ENCODE measurements around the gene FBH1.

FBH1 gene

GRCh38 chr10:5952731-5953385 lies 62.8 kb downstream of the FBH1 start:
- no peak for TF ChIP-seq EZH2phosphoT487 (IDR thresholded peaks at IDR 0.05; ENCODE audit: borderline replicate concordance, low read length)
- no peak for TF ChIP-seq CTCF (IDR thresholded peaks at IDR 0.05; ENCODE audit: low read depth, low read length, poor library complexity, severe bottlenecking)
- no peaks in the 10 kb centered on the region for H4K20me1 ChIP-seq (ENCODE audit: control insufficient read depth, insufficient read depth, low read depth, low read length)
- H3K9me2 ChIP-seq (replicated peaks; ENCODE audit: control insufficient read depth, low read length), result no peaks in the 10 kb centered on the region
- H3K79me2 ChIP-seq (ENCODE audit: control insufficient read depth, low read length), result no peaks in the 10 kb centered on the region
- H3K36me3 ChIP-seq (ENCODE audit: control insufficient read depth, low read length), result no peaks in the 10 kb centered on the region
- no peaks in the 10 kb centered on the region for H3F3A ChIP-seq (ENCODE audit: control insufficient read depth, insufficient read depth)
- no peaks in the 10 kb centered on the region for H3K4me1 ChIP-seq (ENCODE audit: control insufficient read depth, low read length)
- no peaks in the 10 kb centered on the region for H3K9me3 ChIP-seq (ENCODE audit: control insufficient read depth, insufficient read depth, low read length)
- no peak overlapping the region for H3K4me2 ChIP-seq (ENCODE audit: low read length)
- H3K27me3 ChIP-seq (ENCODE audit: control insufficient read depth, low read length), result 0 out of 2 replicates have a peak, but pooled peaks cover 2% of the 10 kb centered on the region
- H3K27ac ChIP-seq (ENCODE audit: low read depth, low read length), result no peak overlapping the region
- no peak overlapping the region for H3K4me3 ChIP-seq (ENCODE audit: low read length)

- H3F3A ChIP-seq (ENCODE audit: control insufficient read depth, insufficient read depth), result no peaks in the 10 kb centered on the region
- H3K9me2 ChIP-seq (replicated peaks; ENCODE audit: control insufficient read depth, low read length), result no peaks in the 10 kb centered on the region
- H3K4me1 ChIP-seq (ENCODE audit: control insufficient read depth, low read length), result no peaks in the 10 kb centered on the region
- no peak for TF ChIP-seq EZH2phosphoT487 (IDR thresholded peaks at IDR 0.05; ENCODE audit: borderline replicate concordance, low read length)
- TF ChIP-seq CTCF (IDR thresholded peaks at IDR 0.05; ENCODE audit: low read depth, low read length, poor library complexity, severe bottlenecking), result no peak
- peaks cover 5% of the 10 kb centered on the region; the same call in 1 of the 2 replicates for H3K27me3 ChIP-seq (ENCODE audit: control insufficient read depth, low read length)
- no peak overlapping the region for H3K4me2 ChIP-seq (ENCODE audit: low read length)
- no peak overlapping the region for H3K27ac ChIP-seq (ENCODE audit: low read depth, low read length)
- H3K79me2 ChIP-seq (ENCODE audit: control insufficient read depth, low read length), result no peaks in the 10 kb centered on the region
- no peak overlapping the region for H3K4me3 ChIP-seq (ENCODE audit: low read length)
- no peaks in the 10 kb centered on the region for H4K20me1 ChIP-seq (ENCODE audit: control insufficient read depth, insufficient read depth, low read depth, low read length)
- H3K9me3 ChIP-seq (ENCODE audit: control insufficient read depth, insufficient read depth, low read length), result no peaks in the 10 kb centered on the region
- H3K36me3 ChIP-seq (ENCODE audit: control insufficient read depth, low read length), result no peaks in the 10 kb centered on the region
Observed at GRCh38 chr10:5953676-5954075, 63.6 kb downstream of the FBH1 start.

- H4K20me1 ChIP-seq (ENCODE audit: control insufficient read depth, insufficient read depth, low read depth, low read length), result no peaks in the 10 kb centered on the region
- H3K79me2 ChIP-seq (ENCODE audit: control insufficient read depth, low read length), result no peaks in the 10 kb centered on the region
- TF ChIP-seq CTCF (IDR thresholded peaks at IDR 0.05; ENCODE audit: low read depth, low read length, poor library complexity, severe bottlenecking) (no peak), EZH2phosphoT487 (IDR thresholded peaks at IDR 0.05; ENCODE audit: borderline replicate concordance, low read length) (no peak)
- H3F3A ChIP-seq (ENCODE audit: control insufficient read depth, insufficient read depth), result no peaks in the 10 kb centered on the region
- peaks cover 3% of the 10 kb centered on the region; the same call in 1 of the 2 replicates for H3K27me3 ChIP-seq (ENCODE audit: control insufficient read depth, low read length)
- no peaks in the 10 kb centered on the region for H3K36me3 ChIP-seq (ENCODE audit: control insufficient read depth, low read length)
- H3K4me2 ChIP-seq (ENCODE audit: low read length), result no peak overlapping the region
- H3K9me3 ChIP-seq (ENCODE audit: control insufficient read depth, insufficient read depth, low read length), result no peaks in the 10 kb centered on the region
- no peaks in the 10 kb centered on the region for H3K4me1 ChIP-seq (ENCODE audit: control insufficient read depth, low read length)
- H3K4me3 ChIP-seq (ENCODE audit: low read length), result no peak overlapping the region
- no peak overlapping the region for H3K27ac ChIP-seq (ENCODE audit: low read depth, low read length)
- no peaks in the 10 kb centered on the region for H3K9me2 ChIP-seq (replicated peaks; ENCODE audit: control insufficient read depth, low read length)
Observed at GRCh38 chr10:5956146-5956936, 66.3 kb downstream of the FBH1 start.

Data from DOHH2 (cell line).